Renal cortex interstitium (tissue), 11 donors: ENCODE data around the gene MYCN. TPM values are rescaled to one million over a fixed set of nuclear protein-coding genes. Genes with fewer than 3 reads are reported as not detected.
"Not testable (repeated sequence)": the region's sequence is repeated elsewhere in the genome, so short reads cannot be mapped to it uniquely, and the experiment has no call there.

Experiments used
- DNase-seq, 11 donors: peaks; one replicate each; pipeline ENCODE4 v3.0.0-alpha.2; 2013; ENCODE audit warnings: low read depth in 9 of 11, low spot score in 4 of 11; ENCODE audit errors: extremely low read depth in 1 of 11
- polyA plus RNA-seq, 3 donors: library from polyadenylated mRNA; unstranded; fragments of 120-200 nt; gene quantifications; one replicate each; pipeline ENCODE4 v1.2.1, GENCODE V29; 2013; ENCODE audit not compliant: insufficient read length in 3 of 3

Gene MYCN
- polyA plus RNA-seq, 3 donors: 33.5 to 38.3 (median 34.4) TPM

- no peak for DNase-seq
These were observed 38.6 kb upstream of the MYCN start for GRCh38 chr2:15901808-15902130.

GRCh38 chr2:15903910-15904309 is 36.4 kb upstream of the MYCN start:
- not testable (repeated sequence) for DNase-seq

GRCh38 chr2:15905267-15905645 is 35.1 kb upstream of the MYCN start:
- no peak for DNase-seq

GRCh38 chr2:15905986-15906491 is 34.3 kb upstream of the MYCN start:
- DNase-seq: no peak

- no peak for DNase-seq
These were observed 33.6 kb upstream of the MYCN start for GRCh38 chr2:15906778-15907177.

GRCh38 chr2:15907461-15908324 is 32.7 kb upstream of the MYCN start:
- DNase-seq: no peak

- no peak for DNase-seq
These were observed 32.0 kb upstream of the MYCN start for GRCh38 chr2:15908371-15908770.

GRCh38 chr2:15909157-15909556 is 31.2 kb upstream of the MYCN start:
- no peak for DNase-seq

GRCh38 chr2:15909736-15910135 is 30.6 kb upstream of the MYCN start:
- no peak for DNase-seq

GRCh38 chr2:15911270-15911669 is 29.1 kb upstream of the MYCN start:
- DNase-seq: not testable (repeated sequence)

- DNase-seq: no peak
These were observed 28.7 kb upstream of the MYCN start for GRCh38 chr2:15911686-15912085.

- DNase-seq: no peak
These were observed 28.1 kb upstream of the MYCN start for GRCh38 chr2:15912203-15912602.

- DNase-seq: no peak
These were observed 27.2 kb upstream of the MYCN start for GRCh38 chr2:15913146-15913545.

- DNase-seq: no peak
These were observed 25.6 kb upstream of the MYCN start for GRCh38 chr2:15914596-15915385.

- not testable (repeated sequence) for DNase-seq
These were observed 24.8 kb upstream of the MYCN start for GRCh38 chr2:15915546-15915945.

- no peak for DNase-seq
These were observed 24.0 kb upstream of the MYCN start for GRCh38 chr2:15916336-15916735.

- DNase-seq: no peak
These were observed 21.5 kb upstream of the MYCN start for GRCh38 chr2:15918761-15919356.

GRCh38 chr2:15919716-15920434 is 20.5 kb upstream of the MYCN start:
- no peak for DNase-seq

- no peak for DNase-seq
These were observed 19.7 kb upstream of the MYCN start for GRCh38 chr2:15920696-15921095.
